Stimulated activated CD4-positive, alpha-beta T cell treated with anti-CD3 and anti-CD28 coated beads, Interleukin-4, amount 100 ng/mL, for 24 hours (primary cell): Measurements from ENCODE around the gene GSAP.
A peak's percentile ranks its signal among the peaks of the same experiment; 100 is the strongest.
"Not testable (repeated sequence)": the region's sequence is repeated elsewhere in the genome, so short reads cannot be mapped to it uniquely, and the experiment has no call there.

Source experiments
- DNase-seq: peaks from one replicate; pipeline ENCODE4 v3.0.0-alpha.2; 2020

Gene GSAP, protein sequence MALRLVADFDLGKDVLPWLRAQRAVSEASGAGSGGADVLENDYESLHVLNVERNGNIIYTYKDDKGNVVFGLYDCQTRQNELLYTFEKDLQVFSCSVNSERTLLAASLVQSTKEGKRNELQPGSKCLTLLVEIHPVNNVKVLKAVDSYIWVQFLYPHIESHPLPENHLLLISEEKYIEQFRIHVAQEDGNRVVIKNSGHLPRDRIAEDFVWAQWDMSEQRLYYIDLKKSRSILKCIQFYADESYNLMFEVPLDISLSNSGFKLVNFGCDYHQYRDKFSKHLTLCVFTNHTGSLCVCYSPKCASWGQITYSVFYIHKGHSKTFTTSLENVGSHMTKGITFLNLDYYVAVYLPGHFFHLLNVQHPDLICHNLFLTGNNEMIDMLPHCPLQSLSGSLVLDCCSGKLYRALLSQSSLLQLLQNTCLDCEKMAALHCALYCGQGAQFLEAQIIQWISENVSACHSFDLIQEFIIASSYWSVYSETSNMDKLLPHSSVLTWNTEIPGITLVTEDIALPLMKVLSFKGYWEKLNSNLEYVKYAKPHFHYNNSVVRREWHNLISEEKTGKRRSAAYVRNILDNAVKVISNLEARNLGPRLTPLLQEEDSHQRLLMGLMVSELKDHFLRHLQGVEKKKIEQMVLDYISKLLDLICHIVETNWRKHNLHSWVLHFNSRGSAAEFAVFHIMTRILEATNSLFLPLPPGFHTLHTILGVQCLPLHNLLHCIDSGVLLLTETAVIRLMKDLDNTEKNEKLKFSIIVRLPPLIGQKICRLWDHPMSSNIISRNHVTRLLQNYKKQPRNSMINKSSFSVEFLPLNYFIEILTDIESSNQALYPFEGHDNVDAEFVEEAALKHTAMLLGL

DNA sequence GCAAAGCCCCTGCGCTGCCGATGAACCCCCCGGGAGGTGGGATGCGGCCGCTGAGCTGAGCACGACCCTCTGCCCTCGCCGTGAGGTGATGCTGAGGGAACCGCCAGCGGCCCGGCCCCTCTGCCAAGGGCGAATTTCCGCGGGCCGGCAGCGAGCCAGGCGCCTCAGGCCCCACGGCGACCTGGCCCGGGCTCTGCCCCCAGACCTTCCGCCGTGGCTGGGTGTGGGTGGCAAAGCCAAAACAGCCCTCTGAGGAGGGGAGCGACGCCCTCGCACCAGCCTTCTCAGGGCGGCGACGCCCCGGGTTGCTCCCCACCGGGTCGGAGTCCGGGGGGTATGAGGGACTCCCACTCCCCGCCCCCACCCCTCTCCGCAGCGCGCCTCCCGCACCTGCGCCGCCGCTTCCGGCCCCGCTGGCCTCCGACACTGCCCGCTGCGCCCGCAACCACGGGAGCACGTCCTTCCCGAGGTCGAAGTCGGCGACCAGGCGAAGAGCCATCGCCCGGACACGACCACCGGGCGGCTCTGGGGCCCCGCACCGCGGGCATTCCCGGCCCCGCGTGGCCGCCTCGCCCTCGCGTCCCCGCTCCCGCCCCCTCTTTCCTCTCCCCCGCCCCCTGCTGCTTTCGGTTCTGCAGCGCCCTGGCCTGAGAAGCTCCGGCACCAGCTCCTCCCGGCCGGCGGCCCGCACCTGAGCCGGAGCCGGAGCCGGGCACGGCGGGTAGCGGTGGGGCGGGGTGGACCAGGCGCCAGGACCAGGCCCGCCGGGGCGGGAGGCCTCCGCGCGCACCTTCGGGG, at the start of gene GSAP:
GSAP (minus strand) TSS at position 527 of the 798 bp plus-strand sequence; CDS start at position 499, 28 bp downstream.
- DNase-seq: peak; percentile 36

DNA sequence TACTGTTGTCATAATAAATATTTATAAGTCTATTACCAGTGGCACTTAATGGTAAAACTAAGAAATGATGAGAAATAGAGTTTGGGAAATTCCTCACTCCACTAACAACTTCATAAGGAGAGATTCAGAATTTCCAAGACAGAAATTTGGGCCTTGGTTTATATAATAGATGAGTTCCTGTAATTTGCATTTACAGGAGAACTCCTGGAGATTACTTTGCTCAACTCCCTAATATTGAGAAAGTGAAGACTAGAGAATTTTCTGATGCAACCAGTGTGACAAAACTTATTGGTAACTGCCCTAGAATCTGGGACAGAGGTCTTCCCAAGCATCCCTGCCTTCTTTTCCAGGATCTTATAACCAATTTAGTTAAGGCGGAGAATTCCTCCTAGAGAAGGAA, 49.1 kb upstream of the GSAP start:
- DNase-seq: no peak

DNA sequence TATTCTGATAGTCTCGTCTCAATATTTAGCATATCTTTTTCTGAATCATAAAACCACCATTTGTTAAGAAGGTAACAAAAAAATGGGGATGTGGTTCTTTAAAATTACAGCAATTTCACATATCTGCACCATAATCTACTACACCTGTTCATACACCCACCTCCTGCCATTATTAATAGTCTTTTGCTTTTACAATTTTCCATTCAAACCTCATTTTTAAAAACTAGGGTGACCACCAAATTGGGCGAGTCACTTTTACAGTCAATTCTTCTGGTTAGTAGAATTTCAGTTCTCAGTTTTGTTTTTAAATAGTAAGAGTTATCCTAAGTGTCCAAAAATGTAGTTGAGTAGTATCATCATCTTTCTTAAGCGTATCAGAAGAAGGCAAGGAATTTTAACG, 48.4 kb upstream of the GSAP start:
- DNase-seq: no peak

GRCh38 chr7:77463632-77464031, 47.5 kb upstream of the GSAP start:
- peak; percentile 16 for DNase-seq

GRCh38 chr7:77461842-77462241, 45.7 kb upstream of the GSAP start:
- DNase-seq: no peak

- no peak for DNase-seq
Observed at GRCh38 chr7:77461246-77461645, 45.1 kb upstream of the GSAP start.

DNA sequence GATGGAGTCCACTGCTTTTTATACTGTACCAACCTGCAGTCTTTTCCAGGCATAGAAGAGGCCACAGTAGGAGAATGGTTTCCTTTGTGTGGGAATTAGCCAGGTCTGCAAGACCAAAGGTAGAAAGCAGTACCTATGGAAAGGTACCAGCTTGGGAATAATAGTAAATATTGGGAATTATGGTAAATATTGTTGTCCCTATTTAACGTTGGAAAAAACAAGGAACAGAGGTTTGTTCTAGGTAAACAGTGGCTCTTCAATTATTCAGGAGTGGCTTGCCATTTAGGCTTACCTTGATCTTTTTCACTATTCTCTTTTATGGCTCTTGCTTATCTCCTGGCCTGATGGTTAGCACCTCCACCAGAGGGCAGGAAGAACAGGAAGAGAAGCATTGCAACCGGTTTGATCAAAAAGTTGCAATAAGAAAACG, 43.9 kb upstream of the GSAP start:
- DNase-seq: no peak

GRCh38 chr7:77459311-77459726, 43.2 kb upstream of the GSAP start:
- DNase-seq: no peak

DNA sequence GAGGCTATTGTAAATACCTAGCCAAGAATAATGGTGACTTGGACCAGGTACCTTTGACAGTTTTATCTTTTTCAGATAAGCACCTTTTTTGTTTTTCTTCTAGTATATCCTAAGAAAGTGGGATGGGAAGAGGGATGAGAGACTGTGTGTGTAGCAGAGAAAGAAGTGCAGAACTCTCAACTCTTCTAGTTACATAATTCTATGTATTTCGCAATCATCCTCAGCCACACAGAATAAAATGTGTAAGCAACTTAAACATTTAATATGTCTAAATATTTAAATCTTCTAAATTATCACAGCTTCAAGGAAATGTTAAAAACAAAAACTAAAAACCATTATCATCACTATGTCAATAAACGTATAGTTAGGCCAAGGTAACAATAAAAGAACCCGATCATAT, 42.6 kb upstream of the GSAP start:
- DNase-seq: no peak

DNA sequence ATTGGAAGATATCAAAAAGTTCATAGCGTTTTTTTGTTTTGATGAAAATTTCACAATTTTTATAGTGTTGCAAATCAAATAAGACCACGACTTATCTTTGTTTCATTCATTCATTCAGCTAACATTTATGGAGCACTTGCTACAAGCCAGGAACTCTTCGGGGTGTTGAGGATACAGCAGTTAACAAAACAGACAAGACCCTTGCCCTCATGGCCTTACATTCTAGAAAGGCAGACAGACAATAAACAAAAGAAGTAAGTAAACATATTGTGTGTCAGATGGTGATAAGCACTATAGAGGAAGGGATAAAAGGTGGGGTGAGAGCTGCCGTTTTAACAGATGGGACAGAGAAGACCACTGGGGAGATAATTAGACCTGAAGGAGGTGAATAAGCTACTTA, 41.6 kb upstream of the GSAP start:
- no peak for DNase-seq

- no peak for DNase-seq
Observed at GRCh38 chr7:77456696-77457095, 40.5 kb upstream of the GSAP start.

- no peak for DNase-seq
Observed at GRCh38 chr7:77455321-77455720, 39.2 kb upstream of the GSAP start.

DNA sequence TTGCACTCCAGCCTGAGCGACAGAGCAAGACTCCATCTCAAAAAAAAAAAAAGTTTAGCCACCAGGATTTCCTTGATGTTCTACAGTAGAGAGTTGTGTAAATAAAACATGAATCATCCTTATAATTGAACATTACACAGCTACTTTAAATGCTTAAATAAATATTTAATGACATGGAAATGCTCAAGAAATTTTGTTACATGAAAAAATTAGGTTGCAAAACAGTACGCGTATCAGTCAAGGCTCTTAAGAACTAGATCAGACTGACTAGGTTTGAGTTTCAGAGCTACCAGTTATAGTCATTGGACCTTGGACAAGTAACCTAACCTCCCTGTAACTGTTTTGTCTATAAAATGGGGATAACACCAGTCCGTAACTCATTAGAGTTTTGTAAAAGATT, 38.7 kb upstream of the GSAP start:
- DNase-seq: no peak

DNA sequence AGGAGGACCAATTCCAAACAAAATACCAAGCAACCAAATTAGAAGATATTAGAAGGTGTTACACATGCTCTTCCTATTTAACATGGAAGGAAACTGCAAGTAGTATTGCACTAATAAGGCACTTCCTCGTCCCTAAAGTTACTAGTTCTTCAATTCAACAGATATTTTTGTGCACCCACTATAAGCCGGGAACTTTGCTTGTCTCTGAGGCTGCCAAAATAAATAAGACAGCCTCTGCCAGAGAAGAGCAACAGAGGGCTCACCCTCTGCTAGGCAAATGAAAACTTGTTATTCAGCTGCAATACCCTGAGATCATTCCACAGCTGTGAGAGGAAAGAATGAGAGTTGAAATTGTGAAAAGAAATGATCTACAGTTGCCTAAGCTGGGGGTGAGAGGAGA, 37.4 kb upstream of the GSAP start:
- DNase-seq: no peak

GRCh38 chr7:77451950-77452349, 35.8 kb upstream of the GSAP start:
- DNase-seq: not testable (repeated sequence)

DNA sequence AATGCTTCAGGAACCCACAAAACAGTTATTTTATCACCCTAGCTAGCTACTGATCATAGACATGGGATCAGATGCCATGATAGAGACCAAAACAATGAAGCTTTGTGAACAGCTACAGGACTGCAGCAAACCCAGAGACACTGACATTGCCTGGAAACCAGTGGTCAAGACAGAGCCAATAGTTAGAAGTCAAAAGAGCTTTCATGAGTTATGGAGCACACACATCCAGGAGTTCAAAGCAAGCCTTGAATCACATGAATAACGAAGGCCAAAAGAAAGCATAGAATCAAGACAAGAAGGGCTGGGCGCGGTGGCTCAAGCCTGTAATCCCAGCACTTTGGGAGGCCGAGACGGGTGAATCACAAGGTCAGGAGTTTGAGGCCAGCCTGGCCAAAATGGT, 34.5 kb upstream of the GSAP start:
- no peak for DNase-seq

- DNase-seq: no peak
Observed at GRCh38 chr7:77450054-77450453, 33.9 kb upstream of the GSAP start.

DNA sequence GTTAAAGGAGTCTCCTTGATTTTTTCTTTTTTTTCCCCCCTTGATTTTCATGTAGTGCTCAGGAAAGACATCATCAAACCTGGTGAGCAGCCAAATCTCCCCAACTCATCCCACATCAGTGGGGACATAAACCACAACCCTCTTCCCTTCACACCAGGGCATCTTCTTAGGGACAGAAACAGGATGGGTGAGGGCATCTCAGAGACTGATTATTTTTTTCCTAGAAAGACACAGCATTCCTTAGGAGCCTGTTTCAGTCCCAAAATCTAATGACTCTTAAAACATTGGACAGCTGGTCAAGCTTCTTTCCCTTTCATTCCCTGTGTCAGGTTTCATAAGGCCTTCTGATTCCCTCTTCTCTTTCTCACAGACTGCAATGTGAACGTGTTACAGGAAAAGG, 31.5 kb upstream of the GSAP start:
- no peak for DNase-seq

GRCh38 chr7:77444123-77444522, 28.0 kb upstream of the GSAP start:
- DNase-seq: no peak

GRCh38 chr7:77443042-77443441, 26.9 kb upstream of the GSAP start:
- no peak for DNase-seq

GRCh38 chr7:77442636-77443035, 26.5 kb upstream of the GSAP start:
- DNase-seq: no peak

- DNase-seq: no peak
Observed at GRCh38 chr7:77441046-77441445, 24.9 kb upstream of the GSAP start.

DNA sequence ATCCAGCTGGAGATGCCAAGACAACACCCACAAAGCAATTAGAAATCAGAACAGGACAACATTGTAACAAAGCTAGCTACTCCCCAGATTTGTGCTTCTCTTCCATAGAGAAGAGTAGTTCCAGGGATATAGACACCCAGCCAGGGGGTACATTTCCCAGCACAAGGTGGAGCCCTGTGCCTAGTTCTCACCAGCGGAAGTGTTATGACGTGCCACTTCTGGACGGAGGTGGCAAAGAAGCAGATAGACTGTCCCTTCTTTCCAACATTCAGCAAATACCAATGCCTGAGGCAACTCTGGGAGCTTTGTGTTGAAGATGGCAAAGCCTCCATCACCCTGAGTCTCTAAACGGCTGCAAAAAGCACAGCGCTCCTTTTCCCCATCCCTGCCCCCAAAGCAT, 23.4 kb upstream of the GSAP start:
- DNase-seq: no peak
